ENCODE results near the gene SPTLC3.

Gene SPTLC3

GRCh38 chr20:12984863-12985262, 23.9 kb upstream of the SPTLC3 start:
- no peak for DNase-seq (ENCODE audit: low read depth)

GRCh38 chr20:12987261-12987660, 21.5 kb upstream of the SPTLC3 start:
- DNase-seq (ENCODE audit: low read depth), result no peak

- DNase-seq (ENCODE audit: low read depth), result no peak
These were observed 19.1 kb upstream of the SPTLC3 start for GRCh38 chr20:12989586-12990115.

- no peak for DNase-seq (ENCODE audit: low read depth)
These were observed 11.6 kb upstream of the SPTLC3 start for GRCh38 chr20:12997128-12997655.

GRCh38 chr20:12998046-12998445, 10.7 kb upstream of the SPTLC3 start:
- no peak for DNase-seq (ENCODE audit: low read depth)

- no peak for DNase-seq (ENCODE audit: low read depth)
These were observed 9.6 kb upstream of the SPTLC3 start for GRCh38 chr20:12999201-12999600.

GRCh38 chr20:13002251-13002650, 6.5 kb upstream of the SPTLC3 start:
- DNase-seq (ENCODE audit: low read depth), result no peak

- no peak for DNase-seq (ENCODE audit: low read depth)
These were observed 1.9 kb upstream of the SPTLC3 start for GRCh38 chr20:13006825-13007224.

GRCh38 chr20:13007596-13007995, 1.2 kb upstream of the SPTLC3 start:
- no peak for DNase-seq (ENCODE audit: low read depth)

- peak; percentile 67 for DNase-seq (ENCODE audit: low read depth)
These were observed 1.1 kb downstream of the SPTLC3 start for GRCh38 chr20:13009682-13010406.

GRCh38 chr20:13012886-13013285, 4.1 kb downstream of the SPTLC3 start:
- no peak for DNase-seq (ENCODE audit: low read depth)

GRCh38 chr20:13013411-13013810, 4.6 kb downstream of the SPTLC3 start:
- no peak for DNase-seq (ENCODE audit: low read depth)

GRCh38 chr20:13017235-13017634, 8.5 kb downstream of the SPTLC3 start:
- no peak for DNase-seq (ENCODE audit: low read depth)

- DNase-seq (ENCODE audit: low read depth), result no peak
These were observed 9.2 kb downstream of the SPTLC3 start for GRCh38 chr20:13017883-13018535.

- no peak for DNase-seq (ENCODE audit: low read depth)
These were observed 12.6 kb downstream of the SPTLC3 start for GRCh38 chr20:13021205-13021970.

- no peak for DNase-seq (ENCODE audit: low read depth)
These were observed 13.8 kb downstream of the SPTLC3 start for GRCh38 chr20:13022401-13023155.

GRCh38 chr20:13024596-13024995, 15.8 kb downstream of the SPTLC3 start:
- no peak for DNase-seq (ENCODE audit: low read depth)

GRCh38 chr20:13025181-13025580, 16.4 kb downstream of the SPTLC3 start:
- DNase-seq (ENCODE audit: low read depth), result no peak

GRCh38 chr20:13028001-13028400, 19.2 kb downstream of the SPTLC3 start:
- DNase-seq (ENCODE audit: low read depth), result no peak

GRCh38 chr20:13028673-13029072, 19.9 kb downstream of the SPTLC3 start:
- no peak for DNase-seq (ENCODE audit: low read depth)

GRCh38 chr20:13029687-13030375, 21.1 kb downstream of the SPTLC3 start:
- peak; percentile 54 for DNase-seq (ENCODE audit: low read depth)
